OCI-LY7 (cell line): ENCODE results near the gene FOXB1.

ENCODE experiments used
- CTCF ChIP-seq: fragments of 200-600 bp; sonication (generic); conservative IDR thresholded peaks from 2 replicates; pipeline ENCODE4 v1.5.1; 2014; ENCODE audit warnings: mild to moderate bottlenecking, antibody characterized with exemption, low read length, moderate library complexity, mixed read lengths
- EZH2phosphoT487 ChIP-seq: fragments of 200-600 bp; sonication (generic); IDR thresholded peaks from 2 replicates; pipeline ENCODE4 v1.6.1; 2018; ENCODE audit warnings: low read depth, borderline replicate concordance, mild to moderate bottlenecking, mixed run types, antibody characterized with exemption, low read length, moderate library complexity, mixed read lengths

GRCh38 chr15:59968314-59968713 lies 35.8 kb upstream of the FOXB1 start:
- TF ChIP-seq CTCF (no peak), EZH2phosphoT487 (no peak)
